HCT116 (cell line): Measurements from ENCODE around the gene RINL. TPM values are rescaled to one million over a fixed set of nuclear protein-coding genes. Genes with fewer than 3 reads are reported as not detected.

Experiments
- ATAC-seq: fragments of 200-7000 bp; cut with Tn5 transposase; 2 replicates; pipeline ENCODE4 v1.9.1; 2020; ENCODE audit warnings: mild to moderate bottlenecking, moderate library complexity
- BruUV-seq: library from RNA; stranded (reverse); fragments of 400-500 nt; replicated peaks from 2 replicates; lab custom pipeline; 2021; lab: Mats Ljungman, UMichigan
- CTCF ChIA-PET: fragments of 300-600 bp; sonication (Branson Sonifier 250); formaldehyde crosslinking; loops from one replicate; lab custom pipeline; 2021; ENCODE audit warnings: antibody characterized with exemption; lab: Charles Lee
- POLR2A ChIA-PET: fragments of 300-600, 350-600 bp; sonication (Branson Sonifier 250); formaldehyde crosslinking; loops from one replicate; lab custom pipeline; 2021; ENCODE audit warnings: antibody characterized with exemption; lab: Charles Lee
- RAD21 ChIA-PET, 2 experiments: fragments of 300-600 bp; sonication (Branson Sonifier 250); formaldehyde crosslinking; loops; one replicate each; lab custom pipeline; 2023; ENCODE audit warnings: low total read pairs in 2 of 2; ENCODE audit not compliant: uncharacterized antibody in 2 of 2, unreplicated experiment in 2 of 2, low non-redundant PET in 1 of 2; lab: Charles Lee
- DNase-seq: peaks from one replicate; pipeline ENCODE4 v3.0.0-alpha.2; 2010; ENCODE audit warnings: low read depth, low spot score
- H2AFZ ChIP-seq: fragments of 200-600 bp; shearing (Covaris generic), sonication (generic); 2 replicates; pipeline ENCODE4 v1.6.1; 2017; ENCODE audit warnings: low read depth, mixed run types, mixed read lengths, antibody characterized with exemption, low read length; ENCODE audit not compliant: poor library complexity, severe bottlenecking
- H3K27ac ChIP-seq: 2 replicates; pipeline ENCODE4 v1.5.1; 2012; ENCODE audit warnings: low read depth, low read length
- H3K27me3 ChIP-seq: fragments of 200-600 bp; sonication (generic); 2 replicates; pipeline ENCODE4 v1.6.1; 2016; ENCODE audit warnings: mixed run types, low read length, mixed read lengths; ENCODE audit not compliant: insufficient read depth
- H3K36me3 ChIP-seq, 2 experiments: fragments of 200-500 bp in 1 of 2; fragments of 200-600 bp in 1 of 2; sonication (Bioruptor generic) in 1 of 2; sonication (generic) in 1 of 2; 2 replicates each; pipeline versions ENCODE4 v1.5.1 to v1.6.1; 2014 to 2016; ENCODE audit warnings: low read length in 2 of 2, inconsistent platforms in 1 of 2, mixed read lengths in 1 of 2, mixed run types in 1 of 2; ENCODE audit not compliant: insufficient read depth in 2 of 2, control insufficient read depth in 1 of 2
- H3K4me1 ChIP-seq, 2 experiments: fragments of 200-600 bp in 1 of 2; sonication (generic) in 1 of 2; 2 replicates each; pipeline versions ENCODE4 v1.5.1 to v1.6.1; 2012 to 2017; ENCODE audit warnings: low read length in 2 of 2, inconsistent platforms in 1 of 2, mild to moderate bottlenecking in 1 of 2, mixed read lengths in 1 of 2, mixed run types in 1 of 2, moderate library complexity in 1 of 2; ENCODE audit not compliant: insufficient read depth in 2 of 2, control insufficient read depth in 1 of 2
- H3K4me2 ChIP-seq: fragments of 200-600 bp; sonication (generic); 2 replicates; pipeline ENCODE4 v1.6.1; 2017; ENCODE audit warnings: mixed run types, low read length, mixed read lengths
- H3K4me3 ChIP-seq, 2 experiments: fragments of 200-600 bp in 1 of 2; sonication (generic) in 1 of 2; replicated peaks in 1 of 2; 2 replicates each; pipeline ENCODE4 v1.5.1; 2011 to 2016; ENCODE audit warnings: low read length in 2 of 2, control low read depth in 1 of 2, low read depth in 1 of 2, mild to moderate bottlenecking in 1 of 2, mixed read lengths in 1 of 2, mixed run types in 1 of 2
- H3K79me2 ChIP-seq: fragments of 200-600 bp; sonication (generic); 2 replicates; pipeline ENCODE4 v1.6.1; 2017; ENCODE audit warnings: mild to moderate bottlenecking, mixed run types, low read length, moderate library complexity, mixed read lengths; ENCODE audit not compliant: insufficient read depth
- H3K9ac ChIP-seq: fragments of 200-600 bp; sonication (generic); 2 replicates; pipeline ENCODE4 v1.6.1; 2016; ENCODE audit warnings: low read length, mixed read lengths
- H3K9me2 ChIP-seq: fragments of 200-600 bp; sonication (generic), shearing (Covaris generic); 2 replicates; pipeline ENCODE4 v1.6.1; 2017; ENCODE audit warnings: mixed run types, mild to moderate bottlenecking, moderate library complexity; ENCODE audit not compliant: insufficient read depth
- H3K9me3 ChIP-seq, 2 experiments: fragments of 200-500 bp in 1 of 2; fragments of 200-600 bp in 1 of 2; sonication (Bioruptor generic) in 1 of 2; sonication (generic) in 1 of 2; 2 replicates each; pipeline ENCODE4 v1.6.1; 2014 to 2017; ENCODE audit warnings: low read length in 2 of 2, mixed read lengths in 2 of 2, inconsistent platforms in 1 of 2, low read depth in 1 of 2, mild to moderate bottlenecking in 1 of 2, mixed run types in 1 of 2, moderate library complexity in 1 of 2; ENCODE audit not compliant: control insufficient read depth in 1 of 2, insufficient read depth in 1 of 2
- H4K20me1 ChIP-seq: fragments of 200-600 bp; sonication (generic), shearing (Covaris generic); 2 replicates; pipeline ENCODE4 v1.6.1; 2017; ENCODE audit warnings: mixed run types, mild to moderate bottlenecking, moderate library complexity; ENCODE audit not compliant: insufficient read depth
- ATF3 ChIP-seq: IDR thresholded peaks from 2 replicates; pipeline ENCODE4 v1.6.1; 2012
- CBX3 ChIP-seq: IDR thresholded peaks from 2 replicates; pipeline ENCODE4 v1.6.1; 2012; ENCODE audit warnings: low read depth
- CTCF ChIP-seq, 3 experiments: fragments of 200-600 bp in 1 of 3; sonication (generic) in 1 of 3; IDR thresholded peaks in 2 of 3; conservative IDR thresholded peaks in 1 of 3; 2 replicates each; pipeline ENCODE4 v1.5.1; 2012 to 2017; ENCODE audit warnings: low read depth in 2 of 3, low read length in 2 of 3, antibody characterized with exemption in 1 of 3, borderline replicate concordance in 1 of 3, control low read depth in 1 of 3, mild to moderate bottlenecking in 1 of 3, mixed read lengths in 1 of 3, mixed run types in 1 of 3, moderate library complexity in 1 of 3; ENCODE audit not compliant: insufficient read depth in 1 of 3
- EGR1 ChIP-seq: IDR thresholded peaks from 2 replicates; pipeline ENCODE4 v1.6.1; 2012; ENCODE audit warnings: low read depth
- ELF1 ChIP-seq: IDR thresholded peaks from 2 replicates; pipeline ENCODE4 v1.6.1; 2012; ENCODE audit warnings: low read depth, borderline replicate concordance
- EZH2 ChIP-seq: fragments of 200-600 bp; sonication (generic); IDR thresholded peaks from 2 replicates; pipeline ENCODE4 v1.6.1; 2017; ENCODE audit warnings: antibody characterized with exemption, mixed run types
- EZH2phosphoT487 ChIP-seq: fragments of 200-600 bp; IDR thresholded peaks from 2 replicates; pipeline ENCODE4 v1.6.1; 2018; ENCODE audit warnings: antibody characterized with exemption, borderline replicate concordance
- FOSL1 ChIP-seq: IDR thresholded peaks from 2 replicates; pipeline ENCODE4 v1.6.1; 2012; ENCODE audit warnings: low read depth
- JUND ChIP-seq: IDR thresholded peaks from 2 replicates; pipeline ENCODE4 v1.6.1; 2012
- MAX ChIP-seq: IDR thresholded peaks from 2 replicates; pipeline ENCODE4 v1.6.1; 2012
- POLR2AphosphoS5 ChIP-seq: IDR thresholded peaks from 2 replicates; pipeline ENCODE4 v1.6.1; 2011; ENCODE audit warnings: mild to moderate bottlenecking, low read depth, low read length, moderate library complexity
- RAD21 ChIP-seq: IDR thresholded peaks from 2 replicates; pipeline ENCODE4 v1.6.1; 2012; ENCODE audit warnings: low read depth, mild to moderate bottlenecking
- REST ChIP-seq: IDR thresholded peaks from 2 replicates; pipeline ENCODE4 v1.6.1; 2012; ENCODE audit warnings: low read depth
- SIN3A ChIP-seq: IDR thresholded peaks from 2 replicates; pipeline ENCODE4 v1.6.1; 2012; ENCODE audit warnings: low read depth
- SP1 ChIP-seq: IDR thresholded peaks from 2 replicates; pipeline ENCODE4 v1.6.1; 2012; ENCODE audit warnings: low read depth
- TCF7L2 ChIP-seq: IDR thresholded peaks from 2 replicates; pipeline ENCODE4 v1.7.0; 2011; ENCODE audit warnings: borderline replicate concordance, inconsistent platforms; ENCODE audit not compliant: insufficient read depth, insufficient read length; ENCODE audit errors: extremely low read depth
- YY1 ChIP-seq: IDR thresholded peaks from 2 replicates; pipeline ENCODE4 v1.6.1; 2011; ENCODE audit warnings: low read length, low read depth, moderate library complexity, mild to moderate bottlenecking; ENCODE audit not compliant: insufficient replicate concordance; ENCODE audit errors: extremely low read depth
- ZBTB33 ChIP-seq: IDR thresholded peaks from 2 replicates; pipeline ENCODE4 v1.6.1; 2011; ENCODE audit warnings: mild to moderate bottlenecking, low read length, moderate library complexity; ENCODE audit not compliant: insufficient replicate concordance; ENCODE audit errors: extremely low read depth
- ZFX ChIP-seq: fragments of 450-650 bp; IDR thresholded peaks from 2 replicates; pipeline ENCODE4 v1.6.1; 2017
- ZNF274 ChIP-seq: fragments of 200-500 bp; sonication (Bioruptor generic); IDR thresholded peaks from 2 replicates; pipeline ENCODE4 v1.6.1; 2014; ENCODE audit warnings: mild to moderate bottlenecking, low read depth, low read length, inconsistent platforms
- intact Hi-C: fragments of 100-400 bp; cut with micrococcal nuclease; formaldehyde crosslinking; loops from 2 replicates; pipeline ENCODE4 v1.10.0; 2022
- total RNA-seq: library from RNA; stranded (reverse); gene quantifications from one replicate; pipeline ENCODE4 v1.2.1, GENCODE V29; 2021; ENCODE audit not compliant: unreplicated experiment

The RINL gene
- total RNA-seq, 1 experiment from 2014 or later: 28.6 TPM

GRCh38 chr19:38918526-38918925 is 40.5 kb upstream of the RINL start:
- CTCF ChIA-PET: interaction anchor here (2.3 kb wide), 1 partner anchor 12 kb away, joined by 10 read pairs; the partner anchor contains the start of genes MRPS12 and SARS2
- DNase-seq: no peak
- Histone ChIP-seq H3K79me2 (no peaks in the 10 kb centered on the region), H3K9ac (no peak overlapping the region), H3K9me3 (no peaks in the 10 kb centered on the region), H3K4me3 (no peak overlapping the region)
- TF ChIP-seq SP1 (no peak), ATF3 (no peak), MAX (no peak), JUND (no peak), YY1 (no peak), CBX3 (no peak), EZH2 (no peak), SIN3A (no peak), ZNF274 (no peak), EGR1 (no peak), ELF1 (no peak), POLR2AphosphoS5 (no peak), TCF7L2 (no peak), RAD21 (no peak), FOSL1 (no peak), EZH2phosphoT487 (no peak), ZFX (no peak), CTCF (IDR thresholded peaks at IDR 0.05 in 2 of 3, conservative IDR thresholded peaks at IDR 0.05 in 1 of 3; ENCODE audit: borderline replicate concordance in 1 of 3, insufficient read depth in 1 of 3, low read depth in 2 of 3, low read length in 2 of 3) (no peak), REST (no peak), ZBTB33 (no peak)
- TF ChIP-seq, all 23 proteins: peak for 0
- ChIA-PET RAD21 (no interaction called here), POLR2A (no interaction called here)
- BruUV-seq: no TSS peak
- Histone ChIP-seq H3K27ac (no peak overlapping the region), H2AFZ (no peak overlapping the region), H3K27me3 (no peaks in the 10 kb centered on the region), H3K36me3 (peaks cover 2 to 6% of the 10 kb centered on the region in 2 experiments; a peak in 2 of 4 replicates), H4K20me1 (no peaks in the 10 kb centered on the region), H3K4me1 (no peaks in the 10 kb centered on the region), H3K9me2 (no peaks in the 10 kb centered on the region), H3K4me2 (no peak overlapping the region)
- ATAC-seq: no peak
- intact Hi-C loops: no loop called here
